CMK (cell line): ENCODE results near the gene SPATS2.
A peak's percentile ranks its signal among the peaks of the same experiment; 100 is the strongest.
"Not testable (repeated sequence)": the region's sequence is repeated elsewhere in the genome, so short reads cannot be mapped to it uniquely, and the experiment has no call there.

Source experiments
- DNase-seq: peaks from one replicate; pipeline ENCODE4 v3.0.0-alpha.2; 2010; ENCODE audit warnings: low read depth

The SPATS2 gene

DNA sequence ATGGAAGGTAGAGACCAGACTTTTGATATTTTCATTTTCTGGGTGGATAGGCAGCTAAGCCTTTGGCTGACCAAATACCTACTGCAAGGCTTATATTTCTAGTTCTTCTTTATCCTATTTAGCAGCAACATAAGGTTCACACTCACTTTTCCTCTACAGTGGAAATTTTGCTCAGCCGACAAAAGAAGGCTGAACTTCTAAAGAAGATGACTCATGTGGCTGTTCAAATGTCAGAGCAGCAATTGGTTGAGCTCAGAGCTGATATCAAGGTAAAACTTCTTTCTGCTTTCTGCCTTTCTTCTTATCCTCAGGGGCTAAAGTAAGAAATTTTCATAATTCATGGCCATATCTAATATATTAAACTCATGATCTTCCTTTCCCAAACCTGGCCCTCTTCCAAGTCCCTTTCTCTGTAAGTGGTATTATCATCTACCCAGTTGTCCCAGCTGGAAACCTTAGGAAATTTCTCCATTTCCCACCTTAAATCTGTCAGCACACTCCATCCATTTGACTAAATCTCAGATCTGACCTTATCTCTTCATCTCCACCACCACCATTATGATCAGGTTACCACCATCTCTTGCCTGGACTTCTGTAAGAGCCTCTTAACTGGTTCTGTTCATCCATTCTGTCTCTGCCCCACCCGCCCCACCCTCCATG, 151.8 kb downstream of the SPATS2 start:
- no peak for DNase-seq

GRCh38 chr12:49519574-49519936, 152.3 kb downstream of the SPATS2 start:
- DNase-seq: no peak

- no peak for DNase-seq
Observed at GRCh38 chr12:49521389-49521788, 154.1 kb downstream of the SPATS2 start.

DNA sequence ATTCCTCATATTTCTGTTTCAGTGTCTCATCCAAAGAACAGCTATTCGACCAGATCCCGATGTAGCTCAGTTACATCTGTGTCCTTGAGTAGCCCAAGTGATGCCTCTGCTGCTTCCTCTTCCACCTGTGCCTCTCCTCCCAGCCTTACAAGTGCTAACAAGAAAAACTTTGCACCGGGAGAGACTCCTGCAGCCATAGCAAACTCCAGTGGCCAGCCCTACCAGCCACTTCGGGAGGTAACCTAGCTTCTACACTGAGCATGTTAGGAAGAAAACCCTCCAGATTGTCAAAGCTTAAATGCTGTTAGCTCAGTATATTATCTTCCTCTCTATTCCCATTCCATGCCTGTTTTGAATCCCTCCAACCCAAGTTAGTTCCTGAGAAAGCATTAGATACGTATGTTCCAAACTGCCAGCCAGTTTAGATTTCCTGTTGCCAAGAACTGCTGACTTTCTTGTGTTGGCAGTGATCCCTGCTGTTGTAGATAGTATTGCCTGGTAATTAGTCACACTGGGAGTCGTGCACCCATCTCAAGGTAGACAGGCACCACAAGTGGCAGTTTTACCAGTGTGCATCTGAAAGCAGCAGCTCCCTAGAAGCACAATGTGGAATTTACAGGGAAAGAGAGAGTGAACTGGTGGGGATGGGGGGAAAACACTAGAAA, 157.5 kb downstream of the SPATS2 start:
- DNase-seq: no peak

DNA sequence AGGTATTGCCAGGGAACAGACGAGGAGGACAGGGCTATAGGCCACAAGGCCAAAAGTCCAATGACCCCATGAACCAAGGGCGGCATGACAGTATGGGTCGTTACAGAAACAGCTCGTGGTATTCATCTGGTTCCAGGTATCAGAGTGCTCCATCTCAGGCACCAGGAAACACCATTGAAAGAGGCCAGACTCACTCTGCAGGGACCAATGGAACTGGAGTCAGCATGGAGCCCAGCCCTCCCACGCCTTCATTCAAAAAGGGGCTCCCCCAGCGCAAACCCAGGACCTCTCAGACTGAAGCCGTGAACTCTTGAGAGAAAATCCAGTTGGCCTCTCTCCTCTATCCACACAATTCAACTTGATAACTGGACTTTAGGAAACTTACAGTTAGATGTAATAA, 158.7 kb downstream of the SPATS2 start:
- no peak for DNase-seq

- DNase-seq: no peak
Observed at GRCh38 chr12:49527361-49528130, 160.3 kb downstream of the SPATS2 start.

DNA sequence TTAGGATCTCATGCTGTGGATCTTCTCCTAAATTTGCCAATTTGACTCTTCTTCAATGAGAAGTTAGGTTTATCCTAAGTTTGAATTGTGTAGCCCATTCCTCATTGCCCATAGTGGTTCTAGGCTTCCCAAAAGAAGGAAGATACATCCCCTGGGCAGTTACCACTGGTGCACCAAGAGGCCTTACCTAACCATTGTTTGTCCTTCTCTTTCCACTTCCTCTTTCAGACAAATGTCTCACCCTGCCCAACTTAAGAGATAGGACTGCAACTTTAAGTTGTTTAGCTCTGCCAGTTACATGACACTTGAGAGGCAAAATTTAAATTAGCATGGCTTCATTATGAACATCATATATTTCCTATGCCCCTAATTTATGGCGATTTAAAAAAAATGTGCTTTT, 162.2 kb downstream of the SPATS2 start:
- no peak for DNase-seq

DNA sequence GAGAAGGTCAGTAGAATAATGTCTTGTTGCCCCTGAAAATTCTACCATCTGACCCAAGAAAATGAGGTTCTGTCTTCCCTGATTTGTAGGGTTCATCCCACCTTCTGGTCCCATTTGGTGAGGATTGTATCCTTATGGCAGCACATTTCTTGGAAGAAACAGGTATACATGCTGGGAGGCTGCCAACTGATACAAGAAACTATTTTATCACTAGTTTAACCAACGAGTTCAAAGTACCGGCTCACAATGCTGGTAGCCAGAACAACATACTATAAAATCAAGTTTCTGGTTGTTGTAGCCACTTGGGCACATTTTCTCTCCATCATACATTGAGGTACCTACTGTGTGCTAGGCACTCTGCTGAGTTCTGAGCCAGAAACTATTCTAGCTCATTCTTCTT, 164.5 kb downstream of the SPATS2 start:
- no peak for DNase-seq

DNA sequence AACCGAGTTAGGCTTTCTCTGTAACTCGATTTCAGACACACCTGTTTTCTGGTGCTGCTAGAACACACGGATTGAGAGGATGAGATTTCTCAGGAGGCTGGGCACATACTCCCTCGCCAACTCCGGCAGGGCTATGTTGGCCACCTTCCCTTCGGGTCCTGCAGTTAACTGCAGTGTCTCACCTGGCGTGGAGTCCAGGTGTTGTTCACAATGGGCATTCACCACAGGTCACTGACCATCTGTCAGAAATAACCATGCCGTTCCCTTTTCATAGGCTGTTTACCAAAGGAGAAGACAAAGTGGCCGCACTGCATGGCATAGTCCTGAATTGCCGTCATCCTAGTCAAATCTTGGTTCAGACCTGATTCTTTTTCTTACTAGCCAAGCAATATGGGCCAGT, 166.1 kb downstream of the SPATS2 start:
- DNase-seq: no peak

GRCh38 chr12:49534122-49534521, 166.9 kb downstream of the SPATS2 start:
- not testable (repeated sequence) for DNase-seq

DNA sequence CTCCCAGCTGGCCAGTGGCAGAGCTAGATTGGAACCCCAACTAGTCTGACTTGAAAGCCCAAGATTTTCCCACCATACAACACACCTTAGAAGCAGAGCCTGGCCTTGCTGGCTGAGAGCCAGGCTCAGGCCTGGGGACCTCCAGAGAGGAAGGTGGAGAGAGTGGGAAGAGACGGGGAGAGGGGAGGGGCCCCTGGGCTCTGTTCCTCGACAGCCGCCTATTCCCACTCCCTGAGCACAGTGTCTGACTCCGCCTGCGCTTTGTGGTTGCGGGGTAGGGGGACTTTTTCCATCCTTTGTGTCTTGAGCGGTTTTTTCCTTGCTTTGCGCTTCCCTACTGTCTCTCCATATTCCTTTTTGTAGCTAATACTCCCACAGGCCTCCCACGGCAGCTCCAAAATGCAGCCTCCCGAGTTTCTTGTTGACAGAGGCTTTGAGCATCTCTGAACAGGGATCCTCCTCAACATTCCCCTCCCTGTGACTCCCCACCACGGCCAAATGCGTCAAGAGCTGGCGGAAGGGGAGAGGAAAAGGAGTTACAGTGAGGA, 167.5 kb downstream of the SPATS2 start:
- no peak for DNase-seq

- DNase-seq: no peak
Observed at GRCh38 chr12:49535921-49536525, 168.8 kb downstream of the SPATS2 start.

DNA sequence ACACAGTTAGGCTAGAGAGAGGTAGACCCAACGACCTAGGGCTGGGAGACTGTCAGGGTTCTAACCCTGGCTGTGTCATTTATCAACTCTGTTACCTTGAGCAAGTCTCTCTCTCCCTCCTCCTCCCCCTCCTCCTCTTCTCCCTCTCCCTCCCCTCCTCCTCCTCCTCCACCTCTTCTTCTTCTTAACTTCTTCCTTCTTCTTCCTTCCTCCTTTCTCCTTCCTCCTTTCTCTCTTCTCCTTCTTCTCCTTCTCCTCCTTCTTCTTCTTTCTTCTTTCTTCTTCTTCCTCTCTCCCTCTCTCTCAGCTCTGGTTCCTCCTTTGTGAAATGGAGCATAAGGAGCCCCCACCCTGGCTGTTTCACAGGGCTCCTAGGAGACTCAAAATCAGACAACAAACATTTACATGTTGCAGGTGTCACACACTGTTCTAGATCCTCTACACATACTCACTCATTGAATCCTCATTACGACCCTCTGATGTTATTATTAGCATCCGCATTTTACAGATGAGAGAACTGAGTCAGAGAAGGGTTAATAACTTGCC, 169.3 kb downstream of the SPATS2 start:
- DNase-seq: no peak

GRCh38 chr12:49537231-49537751, 170.0 kb downstream of the SPATS2 start:
- DNase-seq: no peak

- no peak for DNase-seq
Observed at GRCh38 chr12:49537752-49538509, 170.7 kb downstream of the SPATS2 start.

- DNase-seq: peak; percentile 68
Observed at GRCh38 chr12:49538510-49539403, 171.5 kb downstream of the SPATS2 start, which contains the start of gene KCNH3. Gene KCNH3, plus strand, starts transcription at chr12:49539030. Its CDS starts 387 bp downstream, at chr12:49539417.

DNA sequence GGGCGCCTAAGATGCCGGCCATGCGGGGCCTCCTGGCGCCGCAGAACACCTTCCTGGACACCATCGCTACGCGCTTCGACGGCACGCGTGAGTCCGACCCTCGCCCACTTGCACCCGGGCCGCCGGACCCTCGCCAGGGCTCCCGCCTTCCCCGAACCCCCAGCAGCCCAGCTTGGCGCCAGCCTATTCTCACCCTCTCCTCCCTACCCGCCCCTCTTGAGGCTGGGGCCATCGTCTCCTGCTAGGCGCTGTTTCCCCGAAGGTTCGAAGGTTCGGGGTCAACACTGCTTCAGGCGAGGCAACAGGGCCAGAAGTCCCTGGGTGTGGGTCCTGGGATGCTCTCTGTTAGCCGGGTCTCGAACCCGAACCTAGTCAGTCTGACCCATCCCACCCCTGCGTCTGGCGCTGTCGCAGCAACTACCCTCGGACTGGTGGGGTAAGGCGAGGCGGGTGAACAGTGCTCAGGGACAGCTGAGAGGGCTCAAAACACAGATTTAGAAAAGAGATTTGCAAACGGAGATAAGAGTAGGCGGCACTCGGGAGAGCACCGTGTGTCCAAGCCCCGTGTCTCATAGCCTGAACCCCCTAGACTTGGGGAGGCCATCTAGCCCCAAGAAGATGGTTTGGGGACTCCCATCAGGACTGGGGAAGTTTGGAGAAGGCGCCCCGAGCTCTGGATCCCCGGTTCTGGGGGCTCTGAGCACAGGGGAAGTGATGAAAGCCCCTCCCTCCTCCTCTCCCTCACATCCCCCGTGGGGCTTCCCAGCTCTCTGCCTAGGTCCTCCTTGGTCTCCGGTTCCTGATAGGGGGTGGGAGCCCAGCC, 172.4 kb downstream of the SPATS2 start:
- no peak for DNase-seq

- no peak for DNase-seq
Observed at GRCh38 chr12:49540229-49541139, 173.2 kb downstream of the SPATS2 start.
